Naive thymus-derived CD4-positive, alpha-beta T cell (primary cell): ENCODE data around the gene CACNA2D4. TPM values are rescaled to one million over a fixed set of nuclear protein-coding genes. Genes with fewer than 3 reads are reported as not detected.

ENCODE experiments used
- ATAC-seq: fragments of 150-1000 bp; cut with Tn5 transposase; 2 replicates; pipeline ENCODE4 v1.10.0; 2021; ENCODE audit warnings: mild to moderate bottlenecking, moderate library complexity
- CTCF ChIA-PET: fragments of 350-600 bp; sonication (Branson Sonifier 250); formaldehyde crosslinking; loops from one replicate; lab custom pipeline; 2021; ENCODE audit warnings: antibody characterized with exemption; lab: Charles Lee
- POLR2A ChIA-PET: fragments of 350-600 bp; sonication (Branson Sonifier 250); formaldehyde crosslinking; loops from one replicate; lab custom pipeline; 2021; ENCODE audit warnings: antibody characterized with exemption, inconsistent platforms; lab: Charles Lee
- DNase-seq, 9 donors: peaks; one replicate each; pipeline versions ENCODE4 v3.0.0 to v3.0.0-alpha.2; 2020 to 2022; ENCODE audit warnings: mixed read lengths in 1 of 9
- H3K27ac ChIP-seq: one replicate; pipeline ENCODE4 v1.7.0; 2013; ENCODE audit warnings: mild to moderate bottlenecking, low read depth, low read length, moderate library complexity
- H3K27me3 ChIP-seq, 2 donors: one replicate each; pipeline ENCODE4 v1.7.0; 2013; ENCODE audit warnings: low read length in 2 of 2, mild to moderate bottlenecking in 2 of 2, moderate library complexity in 2 of 2; ENCODE audit not compliant: control insufficient read depth in 2 of 2, insufficient read depth in 2 of 2
- H3K36me3 ChIP-seq, 3 experiments: 1 replicate in 2 of 3; 2 replicates in 1 of 3; pipeline ENCODE4 v1.7.0; 2013; ENCODE audit warnings: low read length in 3 of 3, mild to moderate bottlenecking in 3 of 3, moderate library complexity in 1 of 3; ENCODE audit not compliant: insufficient read depth in 3 of 3, control insufficient read depth in 2 of 3
- H3K4me1 ChIP-seq, 2 donors: one replicate each; pipeline ENCODE4 v1.7.0; 2013; ENCODE audit warnings: low read length in 2 of 2, mild to moderate bottlenecking in 2 of 2, moderate library complexity in 1 of 2; ENCODE audit not compliant: control insufficient read depth in 2 of 2, insufficient read depth in 2 of 2
- H3K4me3 ChIP-seq: 2 replicates; pipeline ENCODE4 v1.7.0; 2013; ENCODE audit warnings: mild to moderate bottlenecking, low read length
- H3K9me3 ChIP-seq, 3 experiments: 1 replicate in 2 of 3; 2 replicates in 1 of 3; pipeline ENCODE4 v1.7.0; 2013; ENCODE audit warnings: low read length in 3 of 3; ENCODE audit not compliant: control insufficient read depth in 2 of 3
- H3K27ac Mint-ChIP-seq, 9 donors: one replicate each; pipeline ENCODE4 v1.8.0; 2020 to 2022; ENCODE audit warnings: mixed read lengths in 9 of 9, mild to moderate bottlenecking in 8 of 9, moderate library complexity in 5 of 9, inconsistent platforms in 2 of 9
- H3K27me3 Mint-ChIP-seq, 5 donors: one replicate each; pipeline ENCODE4 v1.8.0; 2021 to 2022; ENCODE audit warnings: mixed read lengths in 5 of 5, mild to moderate bottlenecking in 1 of 5
- H3K36me3 Mint-ChIP-seq, 5 donors: one replicate each; pipeline ENCODE4 v1.8.0; 2020 to 2022; ENCODE audit warnings: mixed read lengths in 5 of 5, mild to moderate bottlenecking in 3 of 5, inconsistent platforms in 1 of 5
- H3K4me1 Mint-ChIP-seq, 7 donors: one replicate each; pipeline ENCODE4 v1.8.0; 2020 to 2022; ENCODE audit warnings: mixed read lengths in 7 of 7, mild to moderate bottlenecking in 3 of 7, inconsistent platforms in 1 of 7
- H3K4me3 Mint-ChIP-seq, 10 donors: one replicate each; pipeline ENCODE4 v1.8.0; 2020 to 2022; ENCODE audit warnings: mild to moderate bottlenecking in 10 of 10, mixed read lengths in 10 of 10, moderate library complexity in 6 of 10, inconsistent platforms in 2 of 10
- H3K9me3 Mint-ChIP-seq, 11 donors: one replicate each; pipeline ENCODE4 v1.8.0; 2020 to 2022; ENCODE audit warnings: mixed read lengths in 11 of 11, mild to moderate bottlenecking in 4 of 11, inconsistent platforms in 1 of 11, moderate library complexity in 1 of 11
- intact Hi-C, 2 donors: fragments of 100-400 bp; cut with micrococcal nuclease; formaldehyde crosslinking; loops; one replicate each; pipeline ENCODE4 v1.15.1; 2023
- polyA plus RNA-seq, 2 donors: library from polyadenylated mRNA; unstranded; fragments of 300-500 nt; fragmentation: Illumina TruSeq; gene quantifications; one replicate each; pipeline ENCODE4 v1.2.3, GENCODE V29; 2021
- total RNA-seq, 6 experiments: library from RNA in 5 of 6; stranded (reverse) in 5 of 6; gene quantifications; 1 replicate in 5 of 6; 2 replicates in 1 of 6; pipeline ENCODE4 v1.2.3 and lab custom pipeline; 2021 to 2026

Gene CACNA2D4
- total and polyA plus RNA-seq, 7 experiments from 2014 or later: 4.9 to 23.4 (median 9.5) TPM

GRCh38 chr12:1848146-1848545 lies 70.3 kb downstream of the CACNA2D4 start:
- no peak for DNase-seq
- Mint-ChIP-seq H3K36me3 (no peaks in the 10 kb centered on the region), H3K27ac (no peak overlapping the region), H3K4me3 (no peak overlapping the region), H3K4me1 (peaks cover 0 to 6% (median 0%) of the 10 kb centered on the region in 7 donors), H3K27me3 (peaks cover 0 to 15% (median 0%) of the 10 kb centered on the region in 5 donors), H3K9me3 (no peaks in the 10 kb centered on the region)
- H3K27me3 ChIP-seq: no peaks in the 10 kb centered on the region
- no peaks in the 10 kb centered on the region for H3K4me1 ChIP-seq
- no peak overlapping the region for H3K4me3 ChIP-seq
- POLR2A ChIA-PET: no interaction called here
- CTCF ChIA-PET: no interaction called here
- H3K27ac ChIP-seq: no peak overlapping the region
- H3K36me3 ChIP-seq: no peaks in the 10 kb centered on the region
- intact Hi-C loops: no loop called here
- no peaks in the 10 kb centered on the region for H3K9me3 ChIP-seq
- no peak for ATAC-seq

- no peak overlapping the region for H3K4me3 ChIP-seq
- no peaks in the 10 kb centered on the region for H3K27me3 ChIP-seq
- Mint-ChIP-seq H3K27ac (no peak overlapping the region), H3K36me3 (no peaks in the 10 kb centered on the region), H3K9me3 (no peaks in the 10 kb centered on the region), H3K4me1 (peaks cover 0 to 6% (median 0%) of the 10 kb centered on the region in 7 donors), H3K27me3 (peaks cover 0 to 15% (median 0%) of the 10 kb centered on the region in 5 donors), H3K4me3 (no peak overlapping the region)
- ATAC-seq (no peak), DNase-seq (no peak)
- intact Hi-C loops: no loop called here
- POLR2A ChIA-PET: no interaction called here
- no peak overlapping the region for H3K27ac ChIP-seq
- no peaks in the 10 kb centered on the region for H3K4me1 ChIP-seq
- H3K36me3 ChIP-seq: no peaks in the 10 kb centered on the region
- CTCF ChIA-PET: no interaction called here
- no peaks in the 10 kb centered on the region for H3K9me3 ChIP-seq
Measured at GRCh38 chr12:1847411-1847810, 71.0 kb downstream of the CACNA2D4 start.

- POLR2A ChIA-PET: no interaction called here
- Histone ChIP-seq H3K4me1 (no peaks in the 10 kb centered on the region), H3K9me3 (no peaks in the 10 kb centered on the region), H3K27ac (no peak overlapping the region), H3K27me3 (no peaks in the 10 kb centered on the region), H3K36me3 (no peaks in the 10 kb centered on the region), H3K4me3 (no peak overlapping the region)
- H3K27ac Mint-ChIP-seq: no peak overlapping the region
- DNase-seq (peak in 1 of 9 donors; percentile 8), ATAC-seq (no peak)
- intact Hi-C loops: no loop called here
- peaks cover 0 to 13% (median 0%) of the 10 kb centered on the region in 5 donors for H3K27me3 Mint-ChIP-seq
- H3K36me3 Mint-ChIP-seq: no peaks in the 10 kb centered on the region
- CTCF ChIA-PET: no interaction called here
- H3K9me3 Mint-ChIP-seq: no peaks in the 10 kb centered on the region
- H3K4me3 Mint-ChIP-seq: no peak overlapping the region
- H3K4me1 Mint-ChIP-seq: peaks cover 0 to 6% (median 0%) of the 10 kb centered on the region in 7 donors
Measured at GRCh38 chr12:1846421-1847405, 71.7 kb downstream of the CACNA2D4 start.

- Histone ChIP-seq H3K4me3 (no peak overlapping the region), H3K4me1 (no peaks in the 10 kb centered on the region), H3K9me3 (no peaks in the 10 kb centered on the region), H3K27me3 (no peaks in the 10 kb centered on the region), H3K36me3 (no peaks in the 10 kb centered on the region), H3K27ac (no peak overlapping the region)
- Mint-ChIP-seq H3K9me3 (no peaks in the 10 kb centered on the region), H3K36me3 (no peaks in the 10 kb centered on the region), H3K4me3 (no peak overlapping the region), H3K4me1 (peaks cover 0 to 2% (median 0%) of the 10 kb centered on the region in 7 donors), H3K27me3 (peaks cover 0 to 13% (median 0%) of the 10 kb centered on the region in 5 donors), H3K27ac (no peak overlapping the region)
- ATAC-seq: no peak
- POLR2A ChIA-PET: no interaction called here
- intact Hi-C loops: no loop called here
- peak in 1 of 9 donors; percentile 13 for DNase-seq
- CTCF ChIA-PET: no interaction called here
Measured at GRCh38 chr12:1845886-1846285, 72.6 kb downstream of the CACNA2D4 start.

GRCh38 chr12:1845427-1845826 lies 73.0 kb downstream of the CACNA2D4 start:
- Histone ChIP-seq H3K36me3 (no peaks in the 10 kb centered on the region), H3K4me1 (no peaks in the 10 kb centered on the region), H3K9me3 (no peaks in the 10 kb centered on the region), H3K4me3 (no peak overlapping the region), H3K27me3 (no peaks in the 10 kb centered on the region), H3K27ac (no peak overlapping the region)
- H3K27me3 Mint-ChIP-seq: peaks cover 0 to 13% (median 0%) of the 10 kb centered on the region in 5 donors
- CTCF ChIA-PET: no interaction called here
- intact Hi-C loops: no loop called here
- no peak for ATAC-seq
- H3K4me1 Mint-ChIP-seq: peaks cover 0 to 2% (median 0%) of the 10 kb centered on the region in 7 donors
- H3K4me3 Mint-ChIP-seq: no peak overlapping the region
- DNase-seq: no peak
- POLR2A ChIA-PET: no interaction called here
- no peaks in the 10 kb centered on the region for H3K9me3 Mint-ChIP-seq
- H3K27ac Mint-ChIP-seq: no peak overlapping the region
- H3K36me3 Mint-ChIP-seq: no peaks in the 10 kb centered on the region

- no peak overlapping the region for H3K4me3 ChIP-seq
- intact Hi-C loops: no loop called here
- no peak overlapping the region for H3K4me3 Mint-ChIP-seq
- ChIA-PET CTCF (no interaction called here), POLR2A (no interaction called here)
- no peaks in the 10 kb centered on the region for H3K36me3 Mint-ChIP-seq
- no peak overlapping the region for H3K27ac Mint-ChIP-seq
- H3K27me3 Mint-ChIP-seq: peaks cover 0 to 13% (median 0%) of the 10 kb centered on the region in 5 donors
- no peaks in the 10 kb centered on the region for H3K27me3 ChIP-seq
- no peaks in the 10 kb centered on the region for H3K4me1 ChIP-seq
- no peak overlapping the region for H3K27ac ChIP-seq
- no peaks in the 10 kb centered on the region for H3K9me3 ChIP-seq
- ATAC-seq: no peak
- H3K4me1 Mint-ChIP-seq: peaks cover 0 to 2% (median 0%) of the 10 kb centered on the region in 7 donors
- H3K9me3 Mint-ChIP-seq: no peaks in the 10 kb centered on the region
- H3K36me3 ChIP-seq: no peaks in the 10 kb centered on the region
- no peak for DNase-seq
Measured at GRCh38 chr12:1844661-1845409, 73.6 kb downstream of the CACNA2D4 start.
